Activated T-cell treated with anti-CD3 and anti-CD28 coated beads, Interleukin-2, amount 50 U/mL, for 72 hours (primary cell): ENCODE data around the gene HSPA6. TPM values are rescaled to one million over a fixed set of nuclear protein-coding genes. Genes with fewer than 3 reads are reported as not detected.
A peak's percentile ranks its signal among the peaks of the same experiment; 100 is the strongest.
"Not testable (repeated sequence)": the region's sequence is repeated elsewhere in the genome, so short reads cannot be mapped to it uniquely, and the experiment has no call there.

ENCODE experiments used
- ATAC-seq, 2 donors: fragments of 150-1000 bp; cut with Tn5 transposase; replicated peaks in 1 of 2; 2 replicates each; pipeline ENCODE4 v1.10.0; 2021; ENCODE audit warnings: moderate library complexity in 2 of 2, mild to moderate bottlenecking in 1 of 2
- DNase-seq, 2 donors: peaks; one replicate each; pipeline ENCODE4 v3.0.0; 2021 to 2022; ENCODE audit warnings: mixed read lengths in 1 of 2
- H3K27ac Mint-ChIP-seq: one replicate; pipeline ENCODE4 v1.8.0; 2022; ENCODE audit warnings: mild to moderate bottlenecking, moderate library complexity, mixed read lengths
- H3K27me3 Mint-ChIP-seq: one replicate; pipeline ENCODE4 v1.8.0; 2022; ENCODE audit warnings: low read depth, mixed read lengths
- H3K36me3 Mint-ChIP-seq, 2 donors: one replicate each; pipeline ENCODE4 v1.8.0; 2022; ENCODE audit warnings: mixed read lengths in 2 of 2, mild to moderate bottlenecking in 1 of 2; ENCODE audit not compliant: insufficient read depth in 2 of 2
- H3K4me1 Mint-ChIP-seq: one replicate; pipeline ENCODE4 v1.8.0; 2022; ENCODE audit warnings: low read depth, mixed read lengths
- H3K4me3 Mint-ChIP-seq, 2 donors: one replicate each; pipeline ENCODE4 v1.8.0; 2022; ENCODE audit warnings: mild to moderate bottlenecking in 2 of 2, mixed read lengths in 2 of 2, moderate library complexity in 2 of 2
- H3K9me3 Mint-ChIP-seq, 2 donors: one replicate each; pipeline ENCODE4 v1.8.0; 2022; ENCODE audit warnings: mixed read lengths in 2 of 2
- total RNA-seq, 2 donors: library from RNA; stranded (reverse); gene quantifications; one replicate each; pipeline ENCODE4 v1.2.3, GENCODE V29; 2022

Gene HSPA6
- total RNA-seq, 2 donors from 2014 or later = 0.24 to 0.53 TPM

- peak within 1 kb of the TSS in 1 of 2 donors; percentile 36 for H3K4me3 Mint-ChIP-seq
- no peaks in the 10 kb centered on the region for H3K27me3 Mint-ChIP-seq
- peaks cover 0 to 2% of the 10 kb centered on the region in 2 donors for H3K36me3 Mint-ChIP-seq
- DNase-seq (no peak), ATAC-seq (no peak)
- H3K27ac Mint-ChIP-seq = no peak within 1 kb of the TSS
- H3K4me1 Mint-ChIP-seq = peaks cover 15% of the 10 kb centered on the region
- H3K9me3 Mint-ChIP-seq = peaks cover 0 to 2% of the 10 kb centered on the region in 2 donors
These were observed 25.3 kb downstream of the HSPA6 start, which contains the start of gene FCGR3A for GRCh38 chr1:161549652-161550051. Gene FCGR3A, minus strand, starts transcription at chr1:161549818. Its CDS starts 82 bp downstream, at chr1:161549736.

- not testable (repeated sequence) for H3K9me3 Mint-ChIP-seq, H3K4me3 Mint-ChIP-seq, H3K27ac Mint-ChIP-seq, H3K36me3 Mint-ChIP-seq, ATAC-seq, H3K27me3 Mint-ChIP-seq, DNase-seq
- peaks cover 20% of the 10 kb centered on the region for H3K4me1 Mint-ChIP-seq
These were observed 26.6 kb downstream of the HSPA6 start for GRCh38 chr1:161550942-161551341.

GRCh38 chr1:161553631-161554030, 29.3 kb downstream of the HSPA6 start:
- DNase-seq, H3K27ac Mint-ChIP-seq, ATAC-seq, H3K9me3 Mint-ChIP-seq, H3K27me3 Mint-ChIP-seq, H3K4me3 Mint-ChIP-seq, H3K36me3 Mint-ChIP-seq: not testable (repeated sequence)
- H3K4me1 Mint-ChIP-seq = peaks cover 21% of the 10 kb centered on the region

- H3K27me3 Mint-ChIP-seq, DNase-seq, H3K36me3 Mint-ChIP-seq, ATAC-seq, H3K9me3 Mint-ChIP-seq: not testable (repeated sequence)
- peak overlapping the region; percentile 21 for H3K27ac Mint-ChIP-seq
- H3K4me3 Mint-ChIP-seq = peak overlapping the region; percentile 47 to 75
- peaks cover 21% of the 10 kb centered on the region for H3K4me1 Mint-ChIP-seq
These were observed 30.0 kb downstream of the HSPA6 start for GRCh38 chr1:161554340-161554739.

- not testable (repeated sequence) for H3K27me3 Mint-ChIP-seq, H3K36me3 Mint-ChIP-seq, H3K9me3 Mint-ChIP-seq
- peaks cover 21% of the 10 kb centered on the region for H3K4me1 Mint-ChIP-seq
- ATAC-seq = peak; percentile 94
- H3K4me3 Mint-ChIP-seq = peak overlapping the region; percentile 42
- H3K27ac Mint-ChIP-seq = peak overlapping the region; percentile 8
- peak; percentile 29 to 38 for DNase-seq
These were observed 30.6 kb downstream of the HSPA6 start for GRCh38 chr1:161554815-161555417.

- H3K27me3 Mint-ChIP-seq, H3K4me3 Mint-ChIP-seq, H3K36me3 Mint-ChIP-seq, DNase-seq, H3K27ac Mint-ChIP-seq, H3K9me3 Mint-ChIP-seq, ATAC-seq: not testable (repeated sequence)
- peaks cover 27% of the 10 kb centered on the region for H3K4me1 Mint-ChIP-seq
These were observed 31.8 kb downstream of the HSPA6 start for GRCh38 chr1:161556143-161556542.

GRCh38 chr1:161556990-161557389, 32.6 kb downstream of the HSPA6 start:
- not testable (repeated sequence) for H3K27me3 Mint-ChIP-seq, H3K4me3 Mint-ChIP-seq, DNase-seq, H3K27ac Mint-ChIP-seq, ATAC-seq, H3K36me3 Mint-ChIP-seq, H3K9me3 Mint-ChIP-seq
- peaks cover 31% of the 10 kb centered on the region for H3K4me1 Mint-ChIP-seq

GRCh38 chr1:161557506-161558450, 33.4 kb downstream of the HSPA6 start:
- not testable (repeated sequence) for H3K9me3 Mint-ChIP-seq, H3K36me3 Mint-ChIP-seq, ATAC-seq, DNase-seq, H3K27ac Mint-ChIP-seq, H3K27me3 Mint-ChIP-seq, H3K4me3 Mint-ChIP-seq
- peaks cover 31% of the 10 kb centered on the region for H3K4me1 Mint-ChIP-seq

- peak overlapping the region; percentile 71 for H3K27ac Mint-ChIP-seq
- peaks cover 13% of the 10 kb centered on the region for H3K27me3 Mint-ChIP-seq
- not testable (repeated sequence) for H3K9me3 Mint-ChIP-seq, DNase-seq, H3K36me3 Mint-ChIP-seq
- H3K4me1 Mint-ChIP-seq = peaks cover 14% of the 10 kb centered on the region
- H3K4me3 Mint-ChIP-seq = peak overlapping the region; percentile 16 to 62
- ATAC-seq = peak in 1 of 2 donors; percentile 57
These were observed 36.8 kb downstream of the HSPA6 start for GRCh38 chr1:161560960-161561715.

- DNase-seq, H3K9me3 Mint-ChIP-seq, ATAC-seq, H3K36me3 Mint-ChIP-seq, H3K4me3 Mint-ChIP-seq, H3K27ac Mint-ChIP-seq: not testable (repeated sequence)
- peaks cover 17% of the 10 kb centered on the region for H3K27me3 Mint-ChIP-seq
- peaks cover 17% of the 10 kb centered on the region for H3K4me1 Mint-ChIP-seq
These were observed 38.1 kb downstream of the HSPA6 start for GRCh38 chr1:161562441-161562840.

- H3K4me1 Mint-ChIP-seq = peaks cover 17% of the 10 kb centered on the region
These were observed 39.2 kb downstream of the HSPA6 start for GRCh38 chr1:161563522-161563921.

GRCh38 chr1:161566602-161566960, 42.2 kb downstream of the HSPA6 start:
- not testable (repeated sequence) for H3K27ac Mint-ChIP-seq, H3K4me3 Mint-ChIP-seq, ATAC-seq, H3K9me3 Mint-ChIP-seq, H3K36me3 Mint-ChIP-seq, DNase-seq, H3K4me1 Mint-ChIP-seq
- H3K27me3 Mint-ChIP-seq = peaks cover 17% of the 10 kb centered on the region

More at GRCh38 chr1:161563522-161563921, 39.2 kb downstream of the HSPA6 start:
- not testable (repeated sequence) for H3K27ac Mint-ChIP-seq, H3K36me3 Mint-ChIP-seq, H3K4me3 Mint-ChIP-seq, ATAC-seq, DNase-seq, H3K9me3 Mint-ChIP-seq
- peaks cover 17% of the 10 kb centered on the region for H3K27me3 Mint-ChIP-seq

GRCh38 chr1:161571703-161572102, 47.4 kb downstream of the HSPA6 start:
- not testable (repeated sequence) for H3K4me3 Mint-ChIP-seq, H3K27ac Mint-ChIP-seq, H3K36me3 Mint-ChIP-seq, DNase-seq, H3K27me3 Mint-ChIP-seq, ATAC-seq, H3K9me3 Mint-ChIP-seq, H3K4me1 Mint-ChIP-seq
